Hepatic stellate cell (primary cell): Measurements from ENCODE around the gene CEACAM20.
"Not testable (repeated sequence)": the region's sequence is repeated elsewhere in the genome, so short reads cannot be mapped to it uniquely, and the experiment has no call there.

Experiments used
- DNase-seq: peaks from one replicate; pipeline ENCODE4 v3.0.0; 2011; ENCODE audit warnings: low spot score

Gene CEACAM20

GRCh38 chr19:44476559-44477408 lies 52.7 kb downstream of the CEACAM20 start:
- no peak for DNase-seq

DNA sequence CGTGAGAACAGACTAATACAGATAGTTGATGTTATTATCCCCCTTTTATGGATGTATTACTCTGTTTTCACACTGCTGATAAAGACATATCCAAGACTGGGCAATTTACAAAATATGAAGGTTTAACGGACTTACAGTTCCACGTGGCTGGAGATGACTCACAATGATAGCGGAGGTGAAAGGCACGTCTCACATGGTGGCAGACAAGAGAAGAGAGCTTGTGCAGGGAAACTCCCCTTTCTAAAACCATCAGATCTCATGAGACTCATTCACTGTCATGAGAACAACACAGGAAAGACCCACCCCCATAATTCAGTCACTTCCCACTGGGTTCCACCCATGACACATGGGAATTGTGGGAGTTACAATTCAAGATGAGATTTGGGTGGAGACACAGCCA lies 60.7 kb downstream of the CEACAM20 start:
- not testable (repeated sequence) for DNase-seq

DNA sequence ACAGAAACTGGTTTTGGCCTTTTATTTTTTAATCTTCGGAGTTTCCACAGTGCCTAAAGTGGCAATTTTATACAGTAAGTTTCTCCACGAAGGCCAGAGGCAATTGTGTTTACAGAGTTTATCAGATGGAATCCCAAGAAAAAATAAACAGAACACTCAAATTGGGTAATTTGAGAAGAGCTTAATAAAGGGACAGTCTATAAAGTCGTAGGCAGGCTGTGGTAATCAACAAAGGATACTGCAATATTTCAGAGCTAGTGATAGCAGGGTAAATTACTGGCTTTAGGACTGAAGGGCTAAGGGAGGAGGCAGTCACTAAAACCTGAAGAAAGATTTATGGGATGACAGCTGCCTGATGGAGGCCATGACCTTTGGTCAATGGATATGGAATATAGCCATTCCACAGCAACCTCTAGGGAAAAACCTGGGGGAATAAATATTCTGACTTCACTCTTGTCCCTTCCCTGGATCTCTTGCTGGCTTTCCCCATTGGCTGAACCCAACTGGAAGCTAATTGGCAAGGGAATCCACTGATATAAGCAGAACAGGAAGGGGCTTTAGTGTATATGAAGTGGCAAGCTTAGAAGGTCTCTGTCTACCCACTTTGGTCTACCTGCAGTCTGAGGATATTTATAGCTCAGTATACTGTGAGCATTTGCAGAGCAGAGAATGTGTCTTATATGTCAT lies 66.7 kb downstream of the CEACAM20 start:
- not testable (repeated sequence) for DNase-seq
